Lower leg skin (tissue), 3 donors: ENCODE results near the gene LCT.

ENCODE experiments used
- POLR2A ChIP-seq, 2 donors: fragments of 450-650 bp; IDR thresholded peaks; one replicate each; pipeline ENCODE4 v1.6.1; 2016 to 2017; ENCODE audit warnings: antibody characterized with exemption in 2 of 2, mild to moderate bottlenecking in 1 of 2, moderate library complexity in 1 of 2
- TF ChIP-seq, protein P1 (sequence below), 3 donors: fragments of 450-650 bp; IDR thresholded peaks; one replicate each; pipeline ENCODE4 v1.5.1; 2016; ENCODE audit warnings: antibody characterized with exemption in 3 of 3, mild to moderate bottlenecking in 3 of 3, moderate library complexity in 2 of 3

DNA sequence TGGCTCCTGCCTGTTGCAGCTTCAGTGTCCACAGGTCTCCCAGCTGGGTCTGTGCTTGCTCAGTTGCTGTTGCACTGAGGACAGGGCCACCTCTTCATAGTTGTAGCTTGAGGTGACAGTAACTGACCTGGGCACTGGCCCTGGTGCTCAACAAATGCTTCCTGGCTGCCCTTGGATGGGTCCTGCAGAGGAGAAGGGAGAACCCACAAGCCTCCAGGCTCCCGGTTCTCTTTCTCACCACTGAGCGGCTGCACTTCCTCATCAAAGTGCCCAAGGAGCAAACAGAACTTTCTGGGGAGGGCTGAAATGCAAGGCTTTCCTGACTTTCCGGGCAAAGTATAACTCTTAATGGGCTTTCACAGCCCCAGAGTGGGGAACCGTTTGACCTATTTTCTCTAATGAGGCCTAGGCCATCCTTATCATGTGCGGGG lies 38.7 kb downstream of the LCT start:
- TF ChIP-seq, protein P1, sequence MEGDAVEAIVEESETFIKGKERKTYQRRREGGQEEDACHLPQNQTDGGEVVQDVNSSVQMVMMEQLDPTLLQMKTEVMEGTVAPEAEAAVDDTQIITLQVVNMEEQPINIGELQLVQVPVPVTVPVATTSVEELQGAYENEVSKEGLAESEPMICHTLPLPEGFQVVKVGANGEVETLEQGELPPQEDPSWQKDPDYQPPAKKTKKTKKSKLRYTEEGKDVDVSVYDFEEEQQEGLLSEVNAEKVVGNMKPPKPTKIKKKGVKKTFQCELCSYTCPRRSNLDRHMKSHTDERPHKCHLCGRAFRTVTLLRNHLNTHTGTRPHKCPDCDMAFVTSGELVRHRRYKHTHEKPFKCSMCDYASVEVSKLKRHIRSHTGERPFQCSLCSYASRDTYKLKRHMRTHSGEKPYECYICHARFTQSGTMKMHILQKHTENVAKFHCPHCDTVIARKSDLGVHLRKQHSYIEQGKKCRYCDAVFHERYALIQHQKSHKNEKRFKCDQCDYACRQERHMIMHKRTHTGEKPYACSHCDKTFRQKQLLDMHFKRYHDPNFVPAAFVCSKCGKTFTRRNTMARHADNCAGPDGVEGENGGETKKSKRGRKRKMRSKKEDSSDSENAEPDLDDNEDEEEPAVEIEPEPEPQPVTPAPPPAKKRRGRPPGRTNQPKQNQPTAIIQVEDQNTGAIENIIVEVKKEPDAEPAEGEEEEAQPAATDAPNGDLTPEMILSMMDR (IDR thresholded peaks at IDR 0.05): no peak
- no peak for TF ChIP-seq POLR2A (IDR thresholded peaks at IDR 0.05)
